Activated CD8-positive, alpha-beta memory T cell treated with anti-CD3 and anti-CD28 coated beads, Interleukin-2, amount 50 U/mL, for 4 hours (primary cell): ENCODE data around the gene SLC4A8.

Source experiments
- DNase-seq: peaks from one replicate; pipeline ENCODE4 v3.0.0-alpha.2; 2020

SLC4A8 gene

DNA sequence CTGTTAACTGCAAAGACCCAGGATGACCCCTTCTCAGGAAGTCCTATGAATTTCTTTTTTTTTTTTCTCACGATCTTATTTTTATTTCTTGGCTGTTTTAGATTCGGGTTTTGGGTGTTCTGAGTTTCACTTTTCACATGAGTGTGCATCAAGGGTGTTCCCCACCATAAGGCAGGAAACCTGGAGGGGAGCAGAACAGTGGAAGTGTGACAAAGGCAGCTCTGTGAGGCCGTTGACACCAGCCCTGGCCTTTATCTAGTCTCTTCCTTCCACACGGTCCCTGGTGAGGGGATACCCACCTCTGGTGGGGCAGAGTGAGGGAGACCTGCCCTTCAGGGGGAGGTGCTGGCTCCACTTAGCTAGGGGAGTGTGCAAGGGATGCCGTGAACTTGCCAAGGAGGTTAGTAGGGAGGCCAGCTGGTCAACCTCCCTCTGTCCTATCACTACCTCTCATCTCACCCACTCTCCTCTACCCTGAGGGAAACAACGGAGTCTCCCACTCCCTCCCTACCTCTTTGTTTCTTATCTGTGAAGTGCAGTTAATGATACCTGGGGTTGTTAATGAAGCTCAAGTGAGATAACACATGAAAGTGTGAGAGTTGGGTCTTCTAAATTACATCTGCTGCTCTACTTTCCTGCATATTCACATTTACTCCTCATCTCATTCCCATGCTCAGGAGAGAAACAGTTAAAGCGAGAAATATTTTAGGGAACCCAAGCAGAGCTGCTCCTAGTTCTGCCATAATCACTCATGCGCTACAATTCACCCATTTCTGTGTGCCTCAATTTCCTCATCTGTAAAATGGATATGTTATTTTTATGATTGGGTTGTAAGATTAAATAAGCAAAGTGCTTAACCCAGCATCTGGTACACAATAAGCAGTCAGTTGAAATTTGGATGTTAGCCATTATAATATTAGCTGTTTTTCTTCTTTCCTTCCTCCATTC is 29.1 kb upstream of the SLC4A8 start:
- DNase-seq: no peak

- DNase-seq: no peak
Observed at GRCh38 chr12:51397670-51398069, 27.0 kb upstream of the SLC4A8 start.

- no peak for DNase-seq
Observed at GRCh38 chr12:51399891-51400290, 24.7 kb upstream of the SLC4A8 start.

- no peak for DNase-seq
Observed at GRCh38 chr12:51401020-51401419, 23.6 kb upstream of the SLC4A8 start.

DNA sequence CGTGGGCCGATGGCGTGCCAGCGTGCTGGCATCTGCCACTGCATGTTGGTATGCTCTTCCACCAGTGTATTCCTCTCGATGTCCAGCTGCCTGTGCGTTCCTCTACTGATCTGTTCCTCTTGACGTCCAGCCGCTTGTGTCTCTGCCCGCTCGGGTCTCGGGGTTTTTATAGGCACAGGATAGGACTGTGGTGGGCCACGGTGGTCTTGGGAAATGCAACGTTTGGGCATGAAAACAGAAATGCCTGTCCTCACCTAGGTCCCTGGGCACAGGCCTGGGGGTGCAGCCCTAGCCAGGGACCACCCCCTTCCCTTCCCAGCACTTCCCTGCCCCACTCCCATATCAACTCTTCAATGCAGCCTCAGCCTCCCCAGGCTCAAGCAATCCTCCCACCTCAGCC is 23.1 kb upstream of the SLC4A8 start:
- DNase-seq: no peak

DNA sequence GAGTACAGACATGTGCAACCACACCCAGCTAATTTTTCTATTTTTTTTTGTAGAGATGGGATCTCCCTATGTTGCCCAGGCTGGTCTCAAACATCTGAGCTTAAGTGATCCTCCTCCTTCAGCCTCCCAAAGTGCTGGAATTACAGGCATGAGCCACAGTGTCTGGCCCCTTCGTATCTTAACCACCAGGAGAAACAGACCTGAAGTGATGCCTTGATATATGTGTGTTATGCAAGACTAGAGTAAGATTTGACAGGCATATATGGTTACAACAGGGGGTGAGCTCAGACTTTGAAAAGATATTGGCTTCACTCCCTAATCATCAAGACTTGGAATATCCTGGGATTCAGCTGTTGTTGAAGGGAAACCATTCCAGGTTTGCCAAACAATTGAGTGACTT is 22.7 kb upstream of the SLC4A8 start:
- DNase-seq: no peak

GRCh38 chr12:51403159-51403558 is 21.5 kb upstream of the SLC4A8 start:
- no peak for DNase-seq

- DNase-seq: no peak
Observed at GRCh38 chr12:51403681-51404136, 20.9 kb upstream of the SLC4A8 start.

DNA sequence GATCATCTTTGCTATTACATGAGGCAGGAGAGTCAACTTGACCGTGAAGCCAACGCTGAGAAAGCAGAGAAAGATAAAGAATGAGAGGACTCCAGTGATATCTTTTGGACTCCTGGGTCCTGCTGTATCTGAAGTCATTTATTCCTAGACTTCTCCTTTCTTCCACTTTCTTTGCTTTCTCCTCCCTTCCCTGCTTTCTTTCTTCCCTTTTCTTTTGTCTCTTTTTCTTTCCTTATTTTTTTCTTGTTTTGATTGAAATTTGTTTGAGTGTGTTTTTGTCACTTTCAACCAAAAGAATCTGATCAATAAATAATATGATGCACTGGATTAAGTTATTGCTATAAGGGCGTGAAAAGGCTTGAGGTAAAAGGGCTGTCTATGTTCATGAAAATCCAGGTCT is 20.0 kb upstream of the SLC4A8 start:
- DNase-seq: no peak

DNA sequence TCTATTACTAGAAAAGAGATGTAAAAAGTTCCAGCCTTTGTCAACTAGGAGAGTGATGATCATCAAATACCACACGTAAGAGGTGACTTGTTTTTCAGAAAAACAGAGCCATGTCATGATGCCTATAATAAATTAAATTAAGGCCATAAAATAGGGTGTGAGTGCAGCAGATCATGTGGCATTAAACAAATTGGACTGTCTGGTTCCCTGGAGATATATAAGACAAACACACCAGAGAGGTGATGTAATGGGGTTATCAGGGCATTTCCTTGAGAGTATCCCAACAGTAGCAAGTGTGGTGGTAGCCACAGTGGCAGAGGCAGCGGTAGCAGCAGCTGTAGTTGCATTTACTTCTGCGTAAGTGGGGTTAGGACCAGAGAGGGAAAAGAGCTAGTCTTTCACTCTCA is 18.8 kb upstream of the SLC4A8 start:
- DNase-seq: no peak

DNA sequence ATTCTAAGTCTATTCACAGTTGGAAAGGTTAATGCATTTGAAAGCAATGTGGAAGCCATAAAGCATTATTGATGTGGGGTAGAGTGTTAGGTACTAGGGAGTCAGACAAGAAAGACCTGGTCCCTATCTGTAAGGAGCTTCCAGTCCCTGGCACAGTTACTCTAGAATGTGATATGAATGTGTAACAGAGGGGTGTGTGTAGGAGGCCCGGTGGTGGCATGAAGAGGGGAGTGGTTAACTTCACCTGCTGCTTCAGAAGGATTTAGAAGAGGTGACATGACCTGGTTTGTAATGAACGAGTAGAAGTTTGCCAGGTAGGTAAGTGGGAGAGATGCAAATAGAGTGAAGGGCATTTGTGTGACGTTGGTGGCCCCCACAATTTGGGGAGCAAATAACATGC is 18.3 kb upstream of the SLC4A8 start:
- DNase-seq: no peak

DNA sequence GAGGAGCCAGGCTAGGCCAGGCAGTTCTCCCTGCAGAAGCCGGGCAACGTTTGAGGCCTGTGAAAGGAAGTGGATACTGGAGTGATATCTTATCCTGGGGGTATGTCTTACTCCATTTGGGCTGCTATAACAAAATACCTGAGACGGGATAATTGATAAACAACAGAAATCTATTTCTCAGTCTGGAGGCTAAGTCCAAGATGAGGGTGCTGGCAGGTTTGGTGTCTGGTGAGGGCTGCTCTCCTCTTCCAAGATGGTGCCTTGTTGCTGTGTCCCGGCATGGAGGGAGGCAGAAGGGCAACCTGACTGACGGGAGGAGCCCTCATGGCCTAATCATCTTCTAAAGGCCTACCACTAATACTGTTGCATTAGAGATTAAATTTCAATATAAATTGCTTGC is 17.8 kb upstream of the SLC4A8 start:
- no peak for DNase-seq

GRCh38 chr12:51407604-51408003 is 17.0 kb upstream of the SLC4A8 start:
- no peak for DNase-seq

- DNase-seq: no peak
Observed at GRCh38 chr12:51409846-51410245, 14.8 kb upstream of the SLC4A8 start.

DNA sequence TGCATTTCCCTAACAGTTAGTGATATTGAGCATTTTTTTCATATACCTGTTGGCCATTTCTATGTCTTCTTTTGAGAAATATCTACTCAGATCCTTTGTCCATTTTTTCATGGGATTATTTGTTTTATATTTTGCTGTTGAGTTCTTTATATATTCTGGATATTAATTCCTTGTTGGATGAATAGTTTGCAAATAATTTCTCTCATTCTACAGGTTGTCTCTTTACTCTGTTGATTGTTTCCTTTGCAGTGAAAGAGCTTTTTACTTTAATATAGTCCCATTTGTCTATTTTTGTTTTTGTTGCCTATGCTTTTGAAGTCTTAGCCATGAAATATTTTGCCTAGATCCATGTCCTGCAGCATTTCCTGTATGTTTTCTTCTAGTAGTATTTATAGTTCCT is 11.5 kb upstream of the SLC4A8 start:
- no peak for DNase-seq

GRCh38 chr12:51413791-51414190 is 10.8 kb upstream of the SLC4A8 start:
- DNase-seq: no peak

DNA sequence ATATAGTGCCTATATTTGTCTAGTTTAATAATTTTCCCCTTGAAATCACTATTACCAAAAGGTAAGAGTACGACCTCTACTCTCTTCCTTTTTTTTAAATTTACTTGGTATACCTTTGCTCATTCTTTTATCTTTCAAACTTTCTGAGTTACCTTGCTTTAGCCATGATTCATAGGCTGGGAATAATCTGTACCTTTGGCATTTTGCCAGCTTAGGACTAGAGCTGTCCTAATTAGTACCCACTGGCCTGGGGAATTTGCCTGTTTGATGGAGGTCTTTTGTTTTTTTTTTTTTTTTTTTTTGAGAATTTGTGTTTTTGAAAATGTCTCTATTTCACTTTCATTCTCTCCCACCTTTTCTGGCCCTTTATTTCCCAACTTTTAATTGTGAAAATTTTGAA is 8.7 kb upstream of the SLC4A8 start:
- no peak for DNase-seq

GRCh38 chr12:51417826-51418225 is 6.8 kb upstream of the SLC4A8 start:
- no peak for DNase-seq

- DNase-seq: no peak
Observed at GRCh38 chr12:51419425-51420193, 5.0 kb upstream of the SLC4A8 start.

- no peak for DNase-seq
Observed at GRCh38 chr12:51421266-51421884, 3.3 kb upstream of the SLC4A8 start.

DNA sequence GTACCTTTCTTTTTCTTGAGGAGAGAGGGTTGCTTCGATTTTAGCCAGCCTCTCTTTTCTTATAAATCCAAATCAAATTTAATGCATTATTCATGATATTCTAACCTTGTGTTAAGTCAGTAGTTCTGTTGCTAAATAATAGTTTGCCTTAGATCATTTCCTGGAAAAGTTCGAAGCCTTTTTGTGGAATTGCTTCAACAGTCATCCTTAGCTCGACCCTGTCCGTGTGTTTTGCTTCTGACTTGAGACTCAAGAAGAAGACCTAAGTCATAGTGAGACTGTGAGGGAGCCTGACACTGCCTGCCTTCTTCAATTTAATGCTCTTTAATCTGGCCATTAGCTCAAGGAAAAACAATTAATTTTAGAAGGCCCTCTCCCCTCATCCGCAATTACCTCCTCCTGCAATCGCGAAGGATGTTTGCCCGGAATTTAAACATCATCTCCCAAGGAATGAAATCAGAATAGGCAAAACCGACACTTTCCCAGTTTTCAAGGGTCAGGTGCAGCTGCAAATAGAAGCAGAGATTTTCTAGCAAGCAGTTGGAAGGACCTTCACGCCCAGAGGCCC is 453 bp upstream of the SLC4A8 start:
- no peak for DNase-seq

DNA sequence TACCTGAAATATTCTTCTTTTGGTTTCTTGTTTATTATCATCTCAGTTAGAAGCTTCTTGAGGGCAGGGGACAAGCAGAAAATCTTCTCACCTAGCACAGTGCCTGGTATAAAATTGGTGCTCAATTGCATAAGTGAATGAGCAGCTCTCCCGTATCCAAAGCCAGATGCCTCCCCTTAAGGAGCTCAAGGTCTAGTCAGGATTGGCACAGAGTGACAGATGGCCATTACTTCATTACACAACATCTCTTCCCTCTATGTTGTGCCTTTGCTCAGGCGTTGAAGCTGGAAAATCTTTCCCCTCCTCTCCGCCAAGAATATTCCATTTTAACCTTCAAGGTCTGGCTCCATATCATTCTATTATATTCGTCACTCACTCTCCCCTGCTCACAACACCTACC is 3.6 kb downstream of the SLC4A8 start:
- DNase-seq: no peak

- no peak for DNase-seq
Observed at GRCh38 chr12:51429700-51430099, 5.1 kb downstream of the SLC4A8 start.
